GM19328 (cell line): ENCODE measurements around the gene PLAAT4.
"Not testable (repeated sequence)": the region's sequence is repeated elsewhere in the genome, so short reads cannot be mapped to it uniquely, and the experiment has no call there.

Source experiments
- ATAC-seq: cut with Tn5 transposase; IDR thresholded peaks from one replicate; pipeline ENCODE4 v1.9.1; 2021; ENCODE audit warnings: mild to moderate bottlenecking, moderate library complexity; ENCODE audit not compliant: unreplicated experiment

PLAAT4 gene

GRCh38 chr11:63564784-63565350, 28.3 kb downstream of the PLAAT4 start:
- no peak for ATAC-seq

GRCh38 chr11:63567044-63567840, 30.6 kb downstream of the PLAAT4 start:
- ATAC-seq = peak; percentile 75

GRCh38 chr11:63569570-63569969, 33.0 kb downstream of the PLAAT4 start:
- ATAC-seq = no peak

GRCh38 chr11:63572026-63572688, 35.5 kb downstream of the PLAAT4 start:
- no peak for ATAC-seq

- no peak for ATAC-seq
Observed at GRCh38 chr11:63573881-63574855, 37.6 kb downstream of the PLAAT4 start.

- ATAC-seq = no peak
Observed at GRCh38 chr11:63574856-63575602, 38.4 kb downstream of the PLAAT4 start.

- not testable (repeated sequence) for ATAC-seq
Observed at GRCh38 chr11:63578882-63579281, 42.3 kb downstream of the PLAAT4 start.

- ATAC-seq = not testable (repeated sequence)
Observed at GRCh38 chr11:63581224-63581623, 44.6 kb downstream of the PLAAT4 start.

GRCh38 chr11:63583357-63583677, 46.7 kb downstream of the PLAAT4 start:
- ATAC-seq = no peak

GRCh38 chr11:63586451-63587166, 50.0 kb downstream of the PLAAT4 start:
- ATAC-seq = no peak

- ATAC-seq = no peak
Observed at GRCh38 chr11:63589000-63589399, 52.4 kb downstream of the PLAAT4 start.

GRCh38 chr11:63590024-63590788, 53.6 kb downstream of the PLAAT4 start:
- no peak for ATAC-seq

- no peak for ATAC-seq
Observed at GRCh38 chr11:63592975-63593395, 56.4 kb downstream of the PLAAT4 start.

- no peak for ATAC-seq
Observed at GRCh38 chr11:63595296-63595695, 58.7 kb downstream of the PLAAT4 start.
